GM21529 (cell line): ENCODE data around the gene KIAA1586.
A peak's percentile ranks its signal among the peaks of the same experiment; 100 is the strongest.
"Not testable (repeated sequence)": the region's sequence is repeated elsewhere in the genome, so short reads cannot be mapped to it uniquely, and the experiment has no call there.

ENCODE experiments used
- ATAC-seq: cut with Tn5 transposase; IDR thresholded peaks from one replicate; pipeline ENCODE4 v1.9.1; 2021; ENCODE audit not compliant: unreplicated experiment

KIAA1586 gene

DNA sequence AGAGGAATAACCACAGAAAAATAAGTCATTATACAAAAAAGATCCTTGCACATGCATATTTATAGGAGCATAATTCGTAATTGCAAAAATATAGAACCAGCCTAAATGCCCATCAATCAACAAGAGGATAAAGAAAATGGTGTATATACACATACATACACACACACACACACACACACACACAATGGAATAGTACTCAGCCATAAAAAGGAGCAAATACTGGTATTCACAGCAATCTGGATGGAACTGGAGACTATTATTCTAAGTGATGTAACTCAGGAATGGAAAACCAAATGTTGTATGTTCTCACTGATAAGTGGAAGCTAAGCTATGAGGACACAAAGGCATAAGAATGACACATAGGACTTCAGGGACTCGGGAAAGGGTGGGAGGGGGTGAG lies 1.9 kb upstream of the KIAA1586 start:
- no peak for ATAC-seq

DNA sequence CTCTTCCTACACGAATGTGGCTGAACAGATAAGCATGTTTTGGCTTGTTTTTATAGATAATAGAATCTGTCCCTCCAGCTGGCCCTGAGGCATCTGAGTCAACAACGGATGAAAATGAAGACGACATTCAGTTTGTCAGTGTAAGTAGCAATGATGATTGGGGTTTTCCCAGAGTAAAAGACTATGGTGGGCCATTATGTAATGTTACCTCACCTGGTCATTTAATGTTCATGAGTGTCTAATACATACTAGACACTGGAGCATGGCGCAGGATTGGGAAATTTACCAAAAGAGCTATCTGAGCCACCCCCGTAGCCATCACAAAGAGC lies 728 bp downstream of the KIAA1586 start:
- peak; percentile 7 for ATAC-seq

DNA sequence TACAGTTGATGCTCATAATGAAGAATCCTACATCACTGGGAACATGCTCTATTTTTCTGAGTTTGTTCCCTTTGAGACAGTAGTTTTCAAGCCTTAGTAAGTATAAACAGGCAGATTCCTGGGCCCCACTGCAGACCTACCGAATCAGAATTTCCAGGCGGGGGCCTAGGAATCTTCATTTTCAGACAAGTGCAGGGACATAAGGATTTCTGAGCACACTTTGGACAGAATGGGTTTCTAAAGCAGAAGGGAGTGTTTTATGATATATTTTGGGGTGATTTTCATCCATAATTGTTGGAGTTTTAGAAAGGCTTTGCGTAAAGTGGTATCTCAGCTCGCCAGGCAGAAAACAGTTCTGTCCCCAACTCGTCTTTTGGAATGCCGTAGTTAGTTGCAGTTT lies 1.4 kb downstream of the KIAA1586 start:
- not testable (repeated sequence) for ATAC-seq

GRCh38 chr6:57048577-57048976 lies 2.1 kb downstream of the KIAA1586 start:
- no peak for ATAC-seq

GRCh38 chr6:57063847-57064246 lies 17.4 kb downstream of the KIAA1586 start:
- no peak for ATAC-seq

DNA sequence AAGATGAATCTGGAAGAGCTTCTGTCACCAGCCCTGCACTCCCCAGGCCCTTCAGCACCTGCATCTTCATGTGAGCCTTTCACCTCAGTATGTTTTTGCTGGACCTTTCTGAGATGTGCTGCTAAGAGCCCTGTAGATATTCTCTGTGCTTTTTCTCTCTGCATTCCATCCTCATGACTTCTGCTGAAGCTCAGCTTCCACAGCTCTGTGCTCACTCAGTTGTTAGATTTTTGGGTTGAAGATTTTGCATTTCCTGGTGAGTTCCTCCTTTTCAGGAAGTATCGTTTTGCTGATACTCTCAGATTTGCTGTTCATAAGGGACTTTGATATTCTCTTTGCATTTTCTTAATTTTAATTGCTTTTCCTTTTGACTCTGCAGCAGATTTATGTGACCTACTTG lies 18.3 kb downstream of the KIAA1586 start:
- ATAC-seq, result no peak

DNA sequence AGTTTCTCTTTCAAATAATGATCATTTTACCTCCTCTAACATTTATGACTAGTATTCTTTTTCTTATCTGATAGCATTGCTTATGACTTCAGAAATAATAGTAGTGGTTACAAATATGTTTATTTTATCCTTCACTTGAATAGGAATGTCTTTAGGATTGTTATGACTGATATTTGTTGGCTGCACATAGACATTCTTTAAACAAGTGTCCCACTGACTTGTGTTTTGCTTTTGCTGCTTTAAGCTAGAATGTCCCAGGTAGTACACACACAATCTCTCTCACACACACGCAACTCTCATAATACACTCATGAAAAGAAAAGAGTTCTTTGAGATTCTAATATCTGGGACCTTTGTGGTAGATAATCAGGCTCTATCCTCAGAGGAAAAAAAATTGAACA lies 21.6 kb downstream of the KIAA1586 start:
- no peak for ATAC-seq

- no peak for ATAC-seq
Observed at GRCh38 chr6:57069228-57069627, 22.7 kb downstream of the KIAA1586 start.

- ATAC-seq, result no peak
Observed at GRCh38 chr6:57069920-57070331, 23.4 kb downstream of the KIAA1586 start.

GRCh38 chr6:57072108-57072507 lies 25.6 kb downstream of the KIAA1586 start:
- no peak for ATAC-seq

DNA sequence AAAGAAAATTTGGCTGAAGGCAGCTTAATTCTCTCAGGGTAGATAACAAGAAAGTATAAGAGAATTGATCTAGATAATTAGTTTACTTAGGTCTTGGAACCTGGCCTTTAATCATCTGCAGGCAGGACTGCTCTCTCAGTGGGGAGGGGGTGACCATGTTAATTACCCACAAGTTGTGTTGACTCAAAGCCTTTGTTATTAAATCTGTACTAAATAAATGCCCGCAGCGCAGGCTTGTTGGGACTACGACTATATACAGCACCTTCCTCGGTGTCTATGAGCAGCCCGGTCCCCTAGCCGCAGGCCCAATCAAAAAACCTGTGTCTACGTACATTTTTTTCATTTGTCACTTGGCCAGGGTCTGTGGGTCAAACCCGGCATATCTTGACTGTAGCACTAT lies 27.9 kb downstream of the KIAA1586 start:
- no peak for ATAC-seq

- no peak for ATAC-seq
Observed at GRCh38 chr6:57075092-57075491, 28.6 kb downstream of the KIAA1586 start.

- no peak for ATAC-seq
Observed at GRCh38 chr6:57078531-57079207, 32.2 kb downstream of the KIAA1586 start.

DNA sequence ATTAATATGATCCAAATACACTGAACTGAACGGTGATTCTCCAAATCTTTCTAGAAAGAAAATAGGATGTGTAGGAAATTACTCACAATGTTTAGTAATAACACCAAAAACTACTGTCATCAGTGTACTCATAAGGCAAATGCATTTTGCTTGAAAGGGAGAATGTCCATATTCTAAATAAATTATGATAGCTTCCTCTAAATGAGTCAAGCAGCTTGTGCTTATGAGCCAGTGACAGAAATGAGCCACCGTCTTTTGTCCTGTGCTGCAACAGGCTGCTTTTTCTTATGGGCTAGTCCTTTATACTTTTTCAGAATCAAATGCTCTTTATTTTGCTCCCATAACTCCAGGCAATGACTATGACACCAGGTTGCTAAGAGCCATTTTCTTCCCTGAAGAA lies 39.0 kb downstream of the KIAA1586 start:
- ATAC-seq, result no peak

DNA sequence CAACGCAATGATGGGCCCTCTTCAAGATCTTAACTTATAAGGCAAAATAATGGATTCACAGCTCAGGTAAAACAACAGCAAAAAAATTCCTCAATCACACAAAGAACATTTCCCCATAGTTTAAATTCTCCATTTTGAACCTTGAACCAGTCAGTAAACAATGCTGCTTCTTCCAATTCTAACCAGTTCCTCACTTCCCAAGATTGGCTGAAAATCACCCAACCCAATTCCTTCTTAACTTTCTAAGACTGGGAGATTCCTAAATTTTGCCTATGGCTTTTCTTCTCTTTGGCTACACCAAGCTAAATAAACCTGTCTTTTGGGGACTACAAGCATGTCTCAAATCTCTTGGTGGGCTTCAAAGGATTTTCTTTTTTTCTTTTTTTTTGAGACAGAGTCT lies 40.4 kb downstream of the KIAA1586 start:
- ATAC-seq, result no peak

- ATAC-seq, result no peak
Observed at GRCh38 chr6:57087916-57088315, 41.4 kb downstream of the KIAA1586 start.

DNA sequence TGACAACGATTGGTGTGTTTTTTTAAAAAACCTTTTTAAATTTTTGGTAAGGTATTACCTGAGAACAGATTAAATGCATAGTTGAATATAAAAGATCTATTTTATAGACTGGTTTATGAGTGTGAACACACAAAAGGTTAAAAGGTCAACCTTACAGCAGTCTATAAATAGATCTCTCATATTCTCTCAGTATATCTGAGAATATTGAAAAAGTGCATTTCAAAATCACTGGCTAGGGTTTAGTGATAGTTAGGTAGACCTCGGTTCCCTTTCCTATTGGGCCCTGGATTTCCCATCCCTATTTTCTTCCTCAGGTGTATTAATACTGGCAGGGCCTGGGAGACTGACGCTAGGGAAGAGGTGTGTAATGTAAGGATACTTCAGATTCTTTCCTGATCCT lies 42.8 kb downstream of the KIAA1586 start:
- no peak for ATAC-seq

GRCh38 chr6:57089687-57090457 lies 43.4 kb downstream of the KIAA1586 start, which contains the start of gene ZNF451:
ZNF451 (plus strand) TSS chr6:57090188; CDS start chr6:57090254, 66 bp downstream.
- ATAC-seq, result peak; percentile 90

GRCh38 chr6:57090458-57091067 lies 44.1 kb downstream of the KIAA1586 start:
- ATAC-seq, result peak; percentile 13

DNA sequence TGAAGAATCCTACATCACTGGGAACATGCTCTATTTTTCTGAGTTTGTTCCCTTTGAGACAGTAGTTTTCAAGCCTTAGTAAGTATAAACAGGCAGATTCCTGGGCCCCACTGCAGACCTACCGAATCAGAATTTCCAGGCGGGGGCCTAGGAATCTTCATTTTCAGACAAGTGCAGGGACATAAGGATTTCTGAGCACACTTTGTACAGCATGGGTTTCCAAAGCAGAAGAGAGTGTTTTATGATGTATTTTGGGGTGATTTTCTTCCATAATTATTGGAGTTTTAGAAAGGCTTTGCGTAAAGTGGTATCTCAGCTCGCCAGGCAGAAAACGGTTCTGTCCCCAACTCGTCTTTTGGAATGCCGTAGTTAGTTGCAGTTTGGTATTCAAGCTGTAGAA lies 44.9 kb downstream of the KIAA1586 start:
- ATAC-seq, result not testable (repeated sequence)

- no peak for ATAC-seq
Observed at GRCh38 chr6:57094689-57095088, 48.2 kb downstream of the KIAA1586 start.

DNA sequence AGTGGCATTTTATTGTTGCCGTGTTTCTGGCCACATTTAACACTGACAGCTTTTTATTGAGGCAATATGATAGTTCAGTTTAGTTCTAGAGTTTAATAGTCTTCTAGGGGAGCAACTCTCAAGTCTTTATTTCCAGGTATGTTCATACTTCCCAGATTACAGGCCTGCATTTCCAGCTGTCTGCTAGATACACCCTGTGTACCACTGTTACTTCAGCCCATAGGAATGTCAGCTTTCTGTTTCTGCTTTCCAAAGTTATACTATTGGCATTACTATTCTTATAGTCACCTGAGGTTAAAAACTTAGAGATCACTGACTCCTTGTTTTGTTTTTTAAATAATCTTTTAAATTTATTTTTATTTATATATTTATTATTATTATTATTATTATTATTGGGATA lies 51.1 kb downstream of the KIAA1586 start:
- ATAC-seq, result no peak
